CD4-positive, alpha-beta T cell (primary cell): Measurements from ENCODE around the gene BTBD18. TPM values are rescaled to one million over a fixed set of nuclear protein-coding genes. Genes with fewer than 3 reads are reported as not detected.

ENCODE experiments used
- ATAC-seq: fragments of 200-7000 bp; cut with Tn5 transposase; one replicate; pipeline ENCODE4 v1.10.0; 2022; ENCODE audit warnings: mild to moderate bottlenecking; ENCODE audit not compliant: poor library complexity
- CTCF ChIA-PET: fragments of 350-600 bp; sonication (Branson Sonifier 250); formaldehyde crosslinking; loops from one replicate; lab custom pipeline; 2021; ENCODE audit warnings: antibody characterized with exemption, inconsistent platforms; lab: Charles Lee
- POLR2A ChIA-PET: fragments of 350-600 bp; sonication (Branson Sonifier 250); formaldehyde crosslinking; loops from one replicate; lab custom pipeline; 2021; ENCODE audit warnings: antibody characterized with exemption, inconsistent platforms; lab: Charles Lee
- DNase-seq, 14 experiments: peaks; one replicate each; pipeline ENCODE4 v3.0.0-alpha.2; 2013 to 2020; ENCODE audit warnings: mixed read lengths in 2 of 14
- H3K27ac ChIP-seq, 2 donors: one replicate each; pipeline versions ENCODE4 v1.5.1 to v1.7.0; 2013; ENCODE audit warnings: low read length in 2 of 2, low read depth in 1 of 2, mild to moderate bottlenecking in 1 of 2
- H3K27me3 ChIP-seq, 2 experiments: 1 replicate in 1 of 2; 2 replicates in 1 of 2; pipeline versions ENCODE4 v1.6.1 to v1.7.0; 2013; ENCODE audit warnings: low read length in 2 of 2, control low read depth in 1 of 2, mild to moderate bottlenecking in 1 of 2, moderate library complexity in 1 of 2; ENCODE audit not compliant: insufficient read depth in 2 of 2, control insufficient read depth in 1 of 2
- H3K36me3 ChIP-seq: one replicate; pipeline ENCODE4 v1.6.1; 2013; ENCODE audit warnings: low read length, control low read depth; ENCODE audit not compliant: insufficient read depth
- H3K4me1 ChIP-seq: one replicate; pipeline ENCODE4 v1.6.1; 2013; ENCODE audit warnings: low read length, control low read depth; ENCODE audit not compliant: insufficient read depth
- H3K4me3 ChIP-seq: one replicate; pipeline ENCODE4 v1.5.1; 2013; ENCODE audit warnings: mild to moderate bottlenecking, low read length, moderate library complexity
- H3K9me3 ChIP-seq, 2 experiments: 1 replicate in 1 of 2; 2 replicates in 1 of 2; pipeline versions ENCODE4 v1.6.1 to v1.7.0; 2013; ENCODE audit warnings: low read length in 2 of 2, mild to moderate bottlenecking in 2 of 2, control low read depth in 1 of 2, moderate library complexity in 1 of 2; ENCODE audit not compliant: control insufficient read depth in 1 of 2, insufficient read depth in 1 of 2
- H3K27ac Mint-ChIP-seq: one replicate; pipeline ENCODE4 v1.8.0; 2020; ENCODE audit warnings: mixed read lengths
- H3K27me3 Mint-ChIP-seq: one replicate; pipeline ENCODE4 v1.8.0; 2021; ENCODE audit warnings: mixed read lengths
- H3K36me3 Mint-ChIP-seq: one replicate; pipeline ENCODE4 v1.8.0; 2021; ENCODE audit warnings: low read depth, mixed read lengths
- H3K4me1 Mint-ChIP-seq: one replicate; pipeline ENCODE4 v1.8.0; 2021; ENCODE audit warnings: low read depth, mixed read lengths
- H3K4me3 Mint-ChIP-seq: one replicate; pipeline ENCODE4 v1.8.0; 2020; ENCODE audit warnings: mild to moderate bottlenecking, mixed read lengths
- H3K9me3 Mint-ChIP-seq: one replicate; pipeline ENCODE4 v1.8.0; 2020; ENCODE audit warnings: mixed read lengths
- CTCF ChIP-seq: fragments of 200-600 bp; IDR thresholded peaks from one replicate; pipeline ENCODE4 v1.8.0; 2022; ENCODE audit warnings: antibody characterized with exemption, mild to moderate bottlenecking
- intact Hi-C, 2 experiments: fragments of 100-400 bp; cut with DNase I in 1 of 2; cut with micrococcal nuclease in 1 of 2; formaldehyde crosslinking; loops; one replicate each; pipeline versions ENCODE4 v1.15.1 to v1.9.0; 2023 to 2025; cut with DNase I, micrococcal nuclease
- total RNA-seq, 174 experiments: library from RNA in 2 of 174; stranded (reverse) in 2 of 174; gene quantifications; one replicate each; pipeline ENCODE4 v1.2.3 and lab custom pipeline; 2021 to 2026

BTBD18 gene
- total RNA-seq, 2 experiments from 2014 or later: not detected

- Histone ChIP-seq H3K4me3 (no peak overlapping the region), H3K9me3 (no peaks in the 10 kb centered on the region), H3K4me1 (peaks cover 16% of the 10 kb centered on the region), H3K27me3 (no peaks in the 10 kb centered on the region), H3K27ac (peak overlapping the region in 1 of 2 donors; percentile 45), H3K36me3 (peaks cover 18% of the 10 kb centered on the region)
- ATAC-seq: peak; percentile 93
- Mint-ChIP-seq H3K36me3 (peaks cover 42% of the 10 kb centered on the region), H3K4me1 (peaks cover 28% of the 10 kb centered on the region), H3K4me3 (no peak overlapping the region), H3K27me3 (no peaks in the 10 kb centered on the region), H3K27ac (peak overlapping the region; percentile 61), H3K9me3 (no peaks in the 10 kb centered on the region)
- peak; percentile 93 for TF ChIP-seq CTCF
- ChIA-PET POLR2A (interaction anchor here (0.6 to 3.0 kb wide), 12 partner anchors 9 to 233 kb away, joined by 3 to 35 read pairs (median 3); partner anchors contain the start of genes BTBD18, MED19, SELENOH and TMX2), CTCF (interaction anchor here (0.6 to 3.1 kb wide), 37 partner anchors 9 to 342 kb away, joined by 3 to 45 read pairs (median 5); partner anchors contain the start of genes BTBD18, CLP1, CTNND1 and MED19)
- peak in 4 of 14 experiments; percentile 27 to 80 (median 78) for DNase-seq
- intact Hi-C loops: loop anchor here (1.0 to 10.0 kb wide), 7 partner anchors 49 to 722 kb away; partner anchors contain the start of genes BTBD18 (in 2 of the 2), MED19 (in 1 of the 2), SELENOH (in 1 of the 2) and TMX2 (in 1 of the 2)
Observed at GRCh38 chr11:57800444-57801182, 49.0 kb upstream of the BTBD18 start.

DNA sequence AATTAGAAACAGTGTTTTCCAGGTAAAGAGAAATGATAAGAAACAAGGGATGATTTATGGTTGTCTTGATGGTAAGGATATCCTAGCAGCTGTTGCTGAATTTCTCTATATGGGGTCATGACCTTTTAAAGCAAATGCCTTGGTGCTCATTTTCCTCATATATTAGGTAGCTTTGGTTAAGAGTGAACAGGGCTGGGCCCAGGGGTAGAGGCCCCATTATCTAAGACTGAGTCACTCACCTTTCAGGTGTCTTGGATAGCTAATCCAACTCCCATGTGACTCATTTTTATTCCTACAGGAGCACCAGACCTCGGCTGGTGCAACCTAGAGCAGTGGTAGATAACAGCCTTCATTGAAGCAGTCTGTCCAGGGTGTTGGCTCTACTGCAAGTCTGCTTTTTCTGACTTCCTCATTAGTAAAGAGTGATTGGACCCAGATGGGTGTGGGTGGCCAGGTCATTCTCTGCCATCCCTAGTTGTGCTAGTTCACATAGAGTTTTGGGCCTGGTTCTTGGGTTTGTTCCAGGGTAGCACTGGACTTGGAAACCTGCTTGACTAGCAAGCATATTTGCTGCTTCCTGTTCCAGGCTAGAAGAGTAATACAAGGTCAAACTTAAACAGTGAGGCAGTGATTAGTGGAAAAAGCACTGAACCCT, 47.4 kb upstream of the BTBD18 start:
- H3K4me3 ChIP-seq: no peak overlapping the region
- no peak for TF ChIP-seq CTCF
- H3K9me3 Mint-ChIP-seq: no peaks in the 10 kb centered on the region
- ATAC-seq (no peak), DNase-seq (peak in 2 of 14 experiments; percentile 12 to 14)
- H3K36me3 Mint-ChIP-seq: peaks cover 35% of the 10 kb centered on the region
- peaks cover 16% of the 10 kb centered on the region for H3K4me1 ChIP-seq
- intact Hi-C loops: loop anchor here in 1 of 2 experiments (2.0 to 5.0 kb wide), 3 partner anchors 86 to 462 kb away; partner anchors contain the start of genes MED19, P2RX3, SSRP1 and TMX2
- no peaks in the 10 kb centered on the region for H3K27me3 ChIP-seq
- no peaks in the 10 kb centered on the region for H3K27me3 Mint-ChIP-seq
- ChIA-PET POLR2A (interaction anchor here (3.0 kb wide), 1 partner anchor 57 kb away, joined by 35 read pairs; the partner anchor contains the start of gene SELENOH), CTCF (interaction anchor here (0.7 to 3.1 kb wide), 5 partner anchors 48 to 341 kb away, joined by 3 to 45 read pairs (median 15); partner anchors contain the start of genes BTBD18, SELENOH and UBE2L6)
- H3K27ac Mint-ChIP-seq: peak overlapping the region; percentile 86
- H3K27ac ChIP-seq: peak overlapping the region; percentile 37 to 45
- H3K4me3 Mint-ChIP-seq: no peak overlapping the region
- H3K4me1 Mint-ChIP-seq: peaks cover 31% of the 10 kb centered on the region
- H3K9me3 ChIP-seq: no peaks in the 10 kb centered on the region
- H3K36me3 ChIP-seq: peaks cover 11% of the 10 kb centered on the region
